Hippocampal formation (tissue), 2 donors: Measurements from ENCODE around the gene THBS3.
"Not testable (repeated sequence)": the region's sequence is repeated elsewhere in the genome, so short reads cannot be mapped to it uniquely, and the experiment has no call there.

ENCODE experiments used
- DNase-seq, 2 donors: peaks; one replicate each; lab custom pipeline; 2025; lab: John Stamatoyannopoulos, UW

The THBS3 gene

GRCh38 chr1:155208541-155209311, 1.0 kb upstream of the THBS3 start, which contains the start of gene MTX1:
Gene MTX1 (plus strand): TSS chr1:155208695. CDS start chr1:155208805, 110 bp downstream.
- peak; percentile 67 to 70 for DNase-seq

GRCh38 chr1:155206891-155207805, 549 bp downstream of the THBS3 start:
- peak; percentile 41 to 54 for DNase-seq

GRCh38 chr1:155205969-155206593, 1.6 kb downstream of the THBS3 start:
- no peak for DNase-seq

- DNase-seq, result no peak
Observed at GRCh38 chr1:155205035-155205434, 2.7 kb downstream of the THBS3 start.

GRCh38 chr1:155202731-155203515, 4.8 kb downstream of the THBS3 start:
- no peak for DNase-seq

GRCh38 chr1:155202198-155202597, 5.5 kb downstream of the THBS3 start:
- no peak for DNase-seq

- no peak for DNase-seq
Observed at GRCh38 chr1:155200920-155201319, 6.8 kb downstream of the THBS3 start.

GRCh38 chr1:155199792-155200191, 7.9 kb downstream of the THBS3 start:
- DNase-seq, result no peak

GRCh38 chr1:155198547-155198906, 9.2 kb downstream of the THBS3 start:
- no peak for DNase-seq

GRCh38 chr1:155197901-155198546, 9.7 kb downstream of the THBS3 start:
- DNase-seq, result no peak

GRCh38 chr1:155196893-155197638, 10.6 kb downstream of the THBS3 start:
- DNase-seq, result no peak

GRCh38 chr1:155196103-155196892, 11.4 kb downstream of the THBS3 start:
- peak; percentile 42 to 61 for DNase-seq

GRCh38 chr1:155195201-155196102, 12.2 kb downstream of the THBS3 start:
- DNase-seq, result no peak

- DNase-seq, result not testable (repeated sequence)
Observed at GRCh38 chr1:155193991-155194240, 13.8 kb downstream of the THBS3 start.

- peak; percentile 37 to 65 for DNase-seq
Observed at GRCh38 chr1:155193275-155193990, 14.3 kb downstream of the THBS3 start.

- no peak for DNase-seq
Observed at GRCh38 chr1:155192346-155193274, 15.1 kb downstream of the THBS3 start.

GRCh38 chr1:155191904-155192303, 15.8 kb downstream of the THBS3 start:
- DNase-seq, result no peak
